ENCODE data around the gene STAM2. TPM values are rescaled to one million over a fixed set of nuclear protein-coding genes. Genes with fewer than 3 reads are reported as not detected.
"Not testable (repeated sequence)": the region's sequence is repeated elsewhere in the genome, so short reads cannot be mapped to it uniquely, and the experiment has no call there.

STAM2 gene
- total and polyA plus RNA-seq, 9 donors = 9.5 to 40.0 (median 33.3) TPM

DNA sequence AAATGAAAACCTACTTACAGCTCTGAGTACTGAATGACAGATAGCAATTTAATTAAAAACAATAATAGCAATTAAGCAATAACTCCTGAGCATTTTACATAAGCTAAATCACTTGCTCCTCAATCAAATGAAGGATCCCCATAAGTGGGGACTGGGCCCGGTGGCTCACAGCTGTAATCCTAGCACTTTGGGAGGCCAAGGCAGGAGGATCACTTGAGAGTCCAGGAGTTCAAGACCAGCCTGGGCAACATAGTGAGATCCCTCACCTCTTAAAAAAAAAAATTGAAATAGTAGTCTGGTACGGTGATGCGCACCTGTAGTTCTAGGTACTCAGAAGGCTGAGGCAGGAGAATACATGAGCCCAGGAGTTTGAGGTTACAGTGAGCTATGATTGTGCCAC is 13.4 kb downstream of the STAM2 start:
- no peak overlapping the region for H3K27ac ChIP-seq
- no peak overlapping the region for H3K4me3 ChIP-seq
- H3K4me1 ChIP-seq (ENCODE audit: insufficient read depth) = peaks cover 4% of the 10 kb centered on the region
- no peak for TF ChIP-seq EP300 (IDR thresholded peaks at IDR 0.05)
- TF ChIP-seq, protein P1, sequence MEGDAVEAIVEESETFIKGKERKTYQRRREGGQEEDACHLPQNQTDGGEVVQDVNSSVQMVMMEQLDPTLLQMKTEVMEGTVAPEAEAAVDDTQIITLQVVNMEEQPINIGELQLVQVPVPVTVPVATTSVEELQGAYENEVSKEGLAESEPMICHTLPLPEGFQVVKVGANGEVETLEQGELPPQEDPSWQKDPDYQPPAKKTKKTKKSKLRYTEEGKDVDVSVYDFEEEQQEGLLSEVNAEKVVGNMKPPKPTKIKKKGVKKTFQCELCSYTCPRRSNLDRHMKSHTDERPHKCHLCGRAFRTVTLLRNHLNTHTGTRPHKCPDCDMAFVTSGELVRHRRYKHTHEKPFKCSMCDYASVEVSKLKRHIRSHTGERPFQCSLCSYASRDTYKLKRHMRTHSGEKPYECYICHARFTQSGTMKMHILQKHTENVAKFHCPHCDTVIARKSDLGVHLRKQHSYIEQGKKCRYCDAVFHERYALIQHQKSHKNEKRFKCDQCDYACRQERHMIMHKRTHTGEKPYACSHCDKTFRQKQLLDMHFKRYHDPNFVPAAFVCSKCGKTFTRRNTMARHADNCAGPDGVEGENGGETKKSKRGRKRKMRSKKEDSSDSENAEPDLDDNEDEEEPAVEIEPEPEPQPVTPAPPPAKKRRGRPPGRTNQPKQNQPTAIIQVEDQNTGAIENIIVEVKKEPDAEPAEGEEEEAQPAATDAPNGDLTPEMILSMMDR (IDR thresholded peaks at IDR 0.05) = no peak
- no peak for TF ChIP-seq POLR2A (IDR thresholded peaks at IDR 0.05)
- no peak for DNase-seq
- H3K9me3 ChIP-seq = no peaks in the 10 kb centered on the region
- 96 to 97% (median 97%) methylated on average over 3 of the region's 3 CpGs for WGBS, 3 donors
- H3K27me3 ChIP-seq = no peaks in the 10 kb centered on the region
- no peaks in the 10 kb centered on the region for H3K36me3 ChIP-seq
- intact Hi-C loops (cut with DNase I) = loop anchor here in 1 of 4 donors (10.0 kb wide), 1 partner anchor 117 kb away; no protein-coding TSS in a partner anchor

DNA sequence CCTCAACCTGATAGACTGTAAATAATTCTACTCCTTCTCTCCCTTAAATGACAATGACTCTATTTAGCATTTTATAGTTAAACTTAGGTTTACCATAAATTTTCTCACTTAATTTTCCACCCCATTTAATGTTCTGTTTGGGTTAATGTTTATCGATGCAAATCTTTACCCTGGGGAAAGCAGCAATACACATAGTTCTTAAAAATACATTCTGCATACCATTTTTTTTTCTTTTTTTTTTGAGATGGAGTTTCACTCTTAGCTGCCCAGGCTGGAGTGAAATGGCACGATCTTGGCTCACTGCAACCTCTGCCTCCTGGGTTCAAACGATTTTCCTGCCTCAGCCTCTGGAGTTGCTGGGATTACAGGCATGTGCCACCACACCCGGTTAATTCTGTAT is 14.0 kb downstream of the STAM2 start:
- no peak overlapping the region for H3K27ac ChIP-seq
- H3K27me3 ChIP-seq = no peaks in the 10 kb centered on the region
- no peak overlapping the region for H3K4me3 ChIP-seq
- DNase-seq = no peak
- TF ChIP-seq EP300 (IDR thresholded peaks at IDR 0.05) = no peak
- TF ChIP-seq, protein P1 (IDR thresholded peaks at IDR 0.05) = no peak
- TF ChIP-seq POLR2A (IDR thresholded peaks at IDR 0.05) = no peak
- intact Hi-C loops (cut with DNase I) = loop anchor here in 1 of 4 donors (10.0 kb wide), 1 partner anchor 117 kb away; no protein-coding TSS in a partner anchor
- WGBS, 3 donors = 80 to 86% (median 82%) methylated on average over 4 of the region's 4 CpGs
- no peaks in the 10 kb centered on the region for H3K9me3 ChIP-seq
- peaks cover 3% of the 10 kb centered on the region for H3K4me1 ChIP-seq (ENCODE audit: insufficient read depth)
- no peaks in the 10 kb centered on the region for H3K36me3 ChIP-seq

DNA sequence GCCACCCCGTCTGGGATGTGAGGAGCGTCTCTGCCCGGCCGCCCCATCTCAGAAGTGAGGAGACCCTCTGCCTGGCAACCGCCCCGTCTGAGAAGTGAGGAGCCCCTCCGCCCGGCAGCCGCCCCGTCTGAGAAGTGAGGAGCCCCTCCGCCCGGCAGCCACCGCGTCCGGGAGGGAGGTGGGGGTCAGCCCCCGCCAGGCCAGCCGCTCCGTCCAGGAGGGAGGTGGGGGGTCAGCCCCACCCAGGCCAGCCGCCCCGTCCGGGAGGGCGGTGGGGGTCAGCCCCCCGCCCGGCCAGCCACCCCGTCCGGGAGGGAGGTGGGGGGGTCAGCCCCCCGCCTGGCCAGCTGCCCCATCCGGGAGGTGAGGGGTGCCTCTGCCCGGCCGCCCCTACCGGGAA is 15.2 kb downstream of the STAM2 start:
- not testable (repeated sequence) for H3K4me1 ChIP-seq (ENCODE audit: insufficient read depth); DNase-seq; H3K9me3 ChIP-seq; H3K4me3 ChIP-seq; H3K27me3 ChIP-seq; H3K27ac ChIP-seq; H3K36me3 ChIP-seq
- 95 to 97% (median 96%) methylated on average over 10 to 31 of the region's 31 CpGs for WGBS, 3 donors
- intact Hi-C loops (cut with DNase I) = loop anchor here in 1 of 4 donors (10.0 kb wide), 1 partner anchor 116 kb away; no protein-coding TSS in a partner anchor

DNA sequence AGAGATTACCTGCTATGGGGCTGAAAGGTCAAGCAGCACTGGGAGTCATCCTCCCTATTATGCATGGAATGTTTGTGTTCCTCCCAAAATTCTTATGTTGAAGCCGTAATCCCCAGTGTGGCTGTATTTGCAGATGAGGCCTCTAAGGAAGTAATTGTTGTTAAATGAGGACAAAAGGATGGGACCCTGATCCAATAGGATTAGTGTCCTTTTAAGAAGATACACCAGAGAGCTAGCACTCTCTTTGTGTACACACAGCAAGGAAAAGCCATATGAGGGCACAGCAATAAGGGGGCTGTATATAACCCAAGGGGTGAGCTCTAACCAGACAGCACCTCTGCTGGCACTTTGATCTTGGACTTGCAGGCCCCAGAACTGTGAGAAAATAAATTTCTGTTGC is 18.3 kb downstream of the STAM2 start:
- TF ChIP-seq, protein P1 (IDR thresholded peaks at IDR 0.05) = no peak
- TF ChIP-seq EP300 (IDR thresholded peaks at IDR 0.05) (no peak), POLR2A (IDR thresholded peaks at IDR 0.05) (no peak)
- intact Hi-C loops (cut with DNase I) = no loop called here
- no peak for DNase-seq
- Histone ChIP-seq H3K4me1 (ENCODE audit: insufficient read depth) (peaks cover 2% of the 10 kb centered on the region), H3K9me3 (no peaks in the 10 kb centered on the region), H3K4me3 (no peak overlapping the region), H3K36me3 (no peaks in the 10 kb centered on the region), H3K27ac (no peak overlapping the region), H3K27me3 (no peaks in the 10 kb centered on the region)
- WGBS, 3 donors = 91 to 100% (median 97%) methylated on average over 1 of the region's 1 CpG

DNA sequence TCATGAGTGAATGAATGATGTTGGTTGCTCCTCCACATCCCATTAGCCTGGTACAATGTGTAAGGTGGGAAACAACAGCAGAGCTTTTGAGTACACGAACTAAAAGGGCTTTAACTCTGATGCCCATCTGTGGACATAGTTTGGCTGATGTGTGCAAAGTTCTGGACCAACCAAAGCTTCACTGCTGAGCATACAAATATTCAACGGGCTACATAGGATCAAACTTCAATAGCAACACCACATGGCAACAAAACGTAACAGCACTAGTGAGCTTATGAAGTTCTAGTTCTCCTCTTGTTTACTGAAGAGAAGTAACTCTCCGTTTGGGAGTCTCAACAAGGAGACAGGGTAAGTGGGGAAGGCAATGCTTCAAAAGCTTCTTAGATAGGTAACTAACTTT is 20.4 kb downstream of the STAM2 start:
- intact Hi-C loops (cut with DNase I) = no loop called here
- Histone ChIP-seq H3K9me3 (no peaks in the 10 kb centered on the region), H3K27me3 (no peaks in the 10 kb centered on the region), H3K27ac (no peak overlapping the region), H3K36me3 (no peaks in the 10 kb centered on the region), H3K4me3 (no peak overlapping the region), H3K4me1 (ENCODE audit: insufficient read depth) (peaks cover 2% of the 10 kb centered on the region)
- WGBS, 3 donors = 69 to 79% (median 70%) methylated on average over 4 of the region's 4 CpGs
- no peak for DNase-seq
- TF ChIP-seq, protein P1 (IDR thresholded peaks at IDR 0.05) = no peak
- no peak for TF ChIP-seq EP300 (IDR thresholded peaks at IDR 0.05)
- no peak for TF ChIP-seq POLR2A (IDR thresholded peaks at IDR 0.05)

Measured in ovary (tissue), 9 donors.